Measurements from ENCODE around the gene AGAP9.
"Not testable (repeated sequence)": the region's sequence is repeated elsewhere in the genome, so short reads cannot be mapped to it uniquely, and the experiment has no call there.

DNA sequence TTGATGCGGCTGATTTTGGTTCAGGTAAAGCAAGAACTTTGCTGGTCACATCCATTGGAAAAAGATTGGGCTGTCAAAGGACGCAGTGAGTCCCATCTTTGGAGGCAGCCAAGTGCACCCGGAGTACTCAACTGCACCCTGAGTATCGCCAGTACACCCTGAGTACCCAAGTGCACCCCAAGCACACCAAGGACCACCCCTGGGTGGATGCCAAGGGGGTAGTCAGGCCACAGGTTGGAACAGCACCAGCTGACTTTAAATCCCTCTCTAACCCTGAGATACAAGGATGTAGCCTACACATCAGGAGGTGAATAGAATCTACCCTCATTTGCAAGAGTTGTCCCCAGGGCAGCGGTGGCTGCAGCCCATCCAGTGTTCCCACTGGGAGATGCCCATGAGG lies 56.0 kb downstream of the AGAP9 start:
- TF ChIP-seq, protein P1, sequence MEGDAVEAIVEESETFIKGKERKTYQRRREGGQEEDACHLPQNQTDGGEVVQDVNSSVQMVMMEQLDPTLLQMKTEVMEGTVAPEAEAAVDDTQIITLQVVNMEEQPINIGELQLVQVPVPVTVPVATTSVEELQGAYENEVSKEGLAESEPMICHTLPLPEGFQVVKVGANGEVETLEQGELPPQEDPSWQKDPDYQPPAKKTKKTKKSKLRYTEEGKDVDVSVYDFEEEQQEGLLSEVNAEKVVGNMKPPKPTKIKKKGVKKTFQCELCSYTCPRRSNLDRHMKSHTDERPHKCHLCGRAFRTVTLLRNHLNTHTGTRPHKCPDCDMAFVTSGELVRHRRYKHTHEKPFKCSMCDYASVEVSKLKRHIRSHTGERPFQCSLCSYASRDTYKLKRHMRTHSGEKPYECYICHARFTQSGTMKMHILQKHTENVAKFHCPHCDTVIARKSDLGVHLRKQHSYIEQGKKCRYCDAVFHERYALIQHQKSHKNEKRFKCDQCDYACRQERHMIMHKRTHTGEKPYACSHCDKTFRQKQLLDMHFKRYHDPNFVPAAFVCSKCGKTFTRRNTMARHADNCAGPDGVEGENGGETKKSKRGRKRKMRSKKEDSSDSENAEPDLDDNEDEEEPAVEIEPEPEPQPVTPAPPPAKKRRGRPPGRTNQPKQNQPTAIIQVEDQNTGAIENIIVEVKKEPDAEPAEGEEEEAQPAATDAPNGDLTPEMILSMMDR (IDR thresholded peaks at IDR 0.05; ENCODE audit: low read depth, low read length, poor library complexity, severe bottlenecking) = not testable (repeated sequence)
- TF ChIP-seq EZH2phosphoT487 (IDR thresholded peaks at IDR 0.05; ENCODE audit: borderline replicate concordance, low read length) = not testable (repeated sequence)

All from DOHH2 (cell line).